Measurements from ENCODE around the gene CCR5.

DNA sequence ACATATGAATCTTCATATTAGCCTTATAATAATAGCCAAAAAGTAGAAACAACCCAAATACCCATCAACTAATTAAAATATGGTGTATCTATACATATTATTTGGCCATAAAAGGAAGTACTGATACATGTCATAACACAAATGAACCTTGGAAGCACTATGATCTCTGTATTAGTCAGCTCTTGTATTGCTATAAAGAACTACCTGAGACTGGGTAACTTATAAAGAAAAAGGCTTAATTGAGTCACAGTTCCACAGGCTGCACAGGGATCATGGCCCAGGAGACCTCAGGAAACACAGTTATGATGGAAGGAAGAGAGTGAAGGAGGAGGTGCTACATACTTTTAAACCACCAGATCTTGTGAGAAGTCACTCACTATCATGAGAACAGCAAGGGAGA, 32.8 kb upstream of the CCR5 start:
- TF ChIP-seq, protein P1, sequence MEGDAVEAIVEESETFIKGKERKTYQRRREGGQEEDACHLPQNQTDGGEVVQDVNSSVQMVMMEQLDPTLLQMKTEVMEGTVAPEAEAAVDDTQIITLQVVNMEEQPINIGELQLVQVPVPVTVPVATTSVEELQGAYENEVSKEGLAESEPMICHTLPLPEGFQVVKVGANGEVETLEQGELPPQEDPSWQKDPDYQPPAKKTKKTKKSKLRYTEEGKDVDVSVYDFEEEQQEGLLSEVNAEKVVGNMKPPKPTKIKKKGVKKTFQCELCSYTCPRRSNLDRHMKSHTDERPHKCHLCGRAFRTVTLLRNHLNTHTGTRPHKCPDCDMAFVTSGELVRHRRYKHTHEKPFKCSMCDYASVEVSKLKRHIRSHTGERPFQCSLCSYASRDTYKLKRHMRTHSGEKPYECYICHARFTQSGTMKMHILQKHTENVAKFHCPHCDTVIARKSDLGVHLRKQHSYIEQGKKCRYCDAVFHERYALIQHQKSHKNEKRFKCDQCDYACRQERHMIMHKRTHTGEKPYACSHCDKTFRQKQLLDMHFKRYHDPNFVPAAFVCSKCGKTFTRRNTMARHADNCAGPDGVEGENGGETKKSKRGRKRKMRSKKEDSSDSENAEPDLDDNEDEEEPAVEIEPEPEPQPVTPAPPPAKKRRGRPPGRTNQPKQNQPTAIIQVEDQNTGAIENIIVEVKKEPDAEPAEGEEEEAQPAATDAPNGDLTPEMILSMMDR (IDR thresholded peaks at IDR 0.05) = no peak
- no peak for TF ChIP-seq POLR2A (IDR thresholded peaks at IDR 0.05)

Data from Peyer's patch (tissue), 4 donors.